Hepatocyte (in vitro differentiated cells): Measurements from ENCODE around the gene DEFB132. TPM values are rescaled to one million over a fixed set of nuclear protein-coding genes. Genes with fewer than 3 reads are reported as not detected.
"Not testable (repeated sequence)": the region's sequence is repeated elsewhere in the genome, so short reads cannot be mapped to it uniquely, and the experiment has no call there.

Source experiments
- DNase-seq: peaks from one replicate; pipeline ENCODE4 v3.0.0-alpha.2; 2016; ENCODE audit warnings: low spot score
- H2AFZ ChIP-seq: fragments of 200-600 bp; sonication (generic); 2 replicates; pipeline ENCODE4 v1.6.0; 2016; ENCODE audit warnings: antibody characterized with exemption, mild to moderate bottlenecking
- H3K27ac ChIP-seq: fragments of 200-600 bp; sonication (generic); 2 replicates; pipeline ENCODE4 v1.5.1; 2016; ENCODE audit warnings: mild to moderate bottlenecking
- H3K27me3 ChIP-seq: fragments of 200-600 bp; sonication (generic); 2 replicates; pipeline ENCODE4 v1.6.1; 2016
- H3K36me3 ChIP-seq: fragments of 200-600 bp; sonication (generic); replicated peaks from 2 replicates; pipeline ENCODE4 v1.5.1; 2016; ENCODE audit warnings: low read depth; ENCODE audit not compliant: insufficient read depth
- H3K4me1 ChIP-seq: fragments of 200-600 bp; sonication (generic); 2 replicates; pipeline ENCODE4 v1.5.1; 2016; ENCODE audit warnings: mild to moderate bottlenecking, moderate library complexity; ENCODE audit not compliant: insufficient read depth
- H3K4me2 ChIP-seq: fragments of 200-600 bp; sonication (generic); 2 replicates; pipeline ENCODE4 v1.6.0; 2016
- H3K4me3 ChIP-seq: fragments of 200-600 bp; sonication (generic); 2 replicates; pipeline ENCODE4 v1.5.1; 2016; ENCODE audit warnings: mild to moderate bottlenecking
- H3K79me2 ChIP-seq: fragments of 200-600 bp; sonication (generic); 2 replicates; pipeline ENCODE4 v1.6.0; 2017; ENCODE audit warnings: mild to moderate bottlenecking
- H3K9me2 ChIP-seq: fragments of 200-600 bp; sonication (generic); replicated peaks from 2 replicates; pipeline ENCODE4 v1.6.0; 2017; ENCODE audit warnings: mild to moderate bottlenecking; ENCODE audit not compliant: insufficient read depth
- H3K9me3 ChIP-seq: fragments of 200-600 bp; sonication (generic); 2 replicates; pipeline ENCODE4 v1.5.1; 2016; ENCODE audit warnings: low read depth, mild to moderate bottlenecking
- H4K20me1 ChIP-seq: fragments of 200-600 bp; sonication (generic); 2 replicates; pipeline ENCODE4 v1.6.0; 2016; ENCODE audit warnings: mild to moderate bottlenecking; ENCODE audit not compliant: insufficient read depth, poor library complexity, severe bottlenecking
- CTCF ChIP-seq: fragments of 200-600 bp; sonication (generic); IDR thresholded peaks from 2 replicates; pipeline ENCODE4 v1.5.1; 2016; ENCODE audit warnings: antibody characterized with exemption, mild to moderate bottlenecking; ENCODE audit not compliant: poor library complexity
- EZH2 ChIP-seq: fragments of 200-600 bp; sonication (generic); IDR thresholded peaks from 2 replicates; pipeline ENCODE4 v1.6.1; 2016; ENCODE audit warnings: antibody characterized with exemption, mild to moderate bottlenecking, borderline replicate concordance
- EZH2phosphoT487 ChIP-seq: fragments of 200-600 bp; sonication (generic); IDR thresholded peaks from one replicate; pipeline ENCODE4 v1.6.1; 2018; ENCODE audit warnings: antibody characterized with exemption, mild to moderate bottlenecking, low read depth, moderate library complexity; ENCODE audit not compliant: unreplicated experiment, severe bottlenecking
- WGBS: methylation state at CpG from one replicate; pipeline ENCODE4 v1.1.6; 2016; ENCODE audit warnings: low lambda C conversion rate; ENCODE audit errors: missing lambda C conversion rate; 5-methylcytosine and 5-hydroxymethylcytosine counted together
- polyA plus RNA-seq: library from polyadenylated mRNA; unstranded; fragments of >200 nt; fragmentation: Nextera tagmentation; extraction: Ambion mirVana; gene quantifications from 2 replicates; pipeline ENCODE4 v1.2.1, GENCODE V29; 2016
- total RNA-seq: library from RNA; depleted of rRNA; stranded (reverse); fragments of >200 nt; gene quantifications from 2 replicates; pipeline ENCODE4 v1.2.3, GENCODE V29; 2014

Gene DEFB132
- total and polyA plus RNA-seq, 2 experiments from 2014 or later = not detected

- no peak overlapping the region for H3K4me2 ChIP-seq
- H3K27me3 ChIP-seq = peaks cover 18% of the 10 kb centered on the region
- H3K9me2 ChIP-seq = no peaks in the 10 kb centered on the region
- DNase-seq = peak; percentile 28
- H3K36me3 ChIP-seq = no peaks in the 10 kb centered on the region
- WGBS = 0% methylated on average over 1 of the region's 1 CpG
- no peaks in the 10 kb centered on the region for H4K20me1 ChIP-seq
- no peaks in the 10 kb centered on the region for H3K4me1 ChIP-seq
- no peak overlapping the region for H2AFZ ChIP-seq
- no peaks in the 10 kb centered on the region for H3K9me3 ChIP-seq
- TF ChIP-seq EZH2 (no peak), CTCF (peak; percentile 52)
- no peak overlapping the region for H3K4me3 ChIP-seq
- no peaks in the 10 kb centered on the region for H3K79me2 ChIP-seq
- H3K27ac ChIP-seq = no peak overlapping the region
Observed at GRCh38 chr20:219290-220115, 38.0 kb upstream of the DEFB132 start.

GRCh38 chr20:221258-221830 is 36.2 kb upstream of the DEFB132 start:
- Histone ChIP-seq H3K4me1 (no peaks in the 10 kb centered on the region), H3K4me3 (no peak overlapping the region), H3K27me3 (peaks cover 18% of the 10 kb centered on the region), H3K36me3 (no peaks in the 10 kb centered on the region), H2AFZ (no peak overlapping the region), H3K79me2 (no peaks in the 10 kb centered on the region), H3K4me2 (no peak overlapping the region), H3K9me3 (no peaks in the 10 kb centered on the region), H3K27ac (no peak overlapping the region), H4K20me1 (no peaks in the 10 kb centered on the region), H3K9me2 (no peaks in the 10 kb centered on the region)
- no CpG with 5 or more reads among the region's 1 CpG for WGBS
- TF ChIP-seq CTCF (no peak), EZH2 (no peak)
- DNase-seq = no peak

- H3K27ac ChIP-seq, H3K27me3 ChIP-seq, H2AFZ ChIP-seq, H4K20me1 ChIP-seq, H3K36me3 ChIP-seq, H3K9me3 ChIP-seq, H3K79me2 ChIP-seq, H3K9me2 ChIP-seq, H3K4me2 ChIP-seq, H3K4me1 ChIP-seq, H3K4me3 ChIP-seq, DNase-seq: not testable (repeated sequence)
- WGBS = 76% methylated on average over 3 of the region's 3 CpGs
Observed at GRCh38 chr20:225879-226278, 31.6 kb upstream of the DEFB132 start.

- Histone ChIP-seq H3K9me2 (no peaks in the 10 kb centered on the region), H4K20me1 (no peaks in the 10 kb centered on the region), H3K36me3 (no peaks in the 10 kb centered on the region), H3K27ac (no peak within 1 kb of the TSS), H2AFZ (no peak within 1 kb of the TSS), H3K4me1 (no peaks in the 10 kb centered on the region), H3K4me2 (no peak within 1 kb of the TSS), H3K9me3 (no peaks in the 10 kb centered on the region), H3K79me2 (no peaks in the 10 kb centered on the region), H3K27me3 (peaks cover 5% of the 10 kb centered on the region), H3K4me3 (no peak within 1 kb of the TSS)
- 88% methylated on average over 3 of the region's 3 CpGs for WGBS
- no peak for DNase-seq
- TF ChIP-seq EZH2 = no peak
- no peak for TF ChIP-seq CTCF
- TF ChIP-seq EZH2phosphoT487 = no peak
Observed at GRCh38 chr20:226958-227357, 30.6 kb upstream of the DEFB132 start, which contains the start of gene DEFB129. Gene DEFB129 (plus strand): TSS chr20:227258. CDS start chr20:227289, 31 bp downstream.
